ENCODE measurements around the gene OLIG1.

The OLIG1 gene

DNA sequence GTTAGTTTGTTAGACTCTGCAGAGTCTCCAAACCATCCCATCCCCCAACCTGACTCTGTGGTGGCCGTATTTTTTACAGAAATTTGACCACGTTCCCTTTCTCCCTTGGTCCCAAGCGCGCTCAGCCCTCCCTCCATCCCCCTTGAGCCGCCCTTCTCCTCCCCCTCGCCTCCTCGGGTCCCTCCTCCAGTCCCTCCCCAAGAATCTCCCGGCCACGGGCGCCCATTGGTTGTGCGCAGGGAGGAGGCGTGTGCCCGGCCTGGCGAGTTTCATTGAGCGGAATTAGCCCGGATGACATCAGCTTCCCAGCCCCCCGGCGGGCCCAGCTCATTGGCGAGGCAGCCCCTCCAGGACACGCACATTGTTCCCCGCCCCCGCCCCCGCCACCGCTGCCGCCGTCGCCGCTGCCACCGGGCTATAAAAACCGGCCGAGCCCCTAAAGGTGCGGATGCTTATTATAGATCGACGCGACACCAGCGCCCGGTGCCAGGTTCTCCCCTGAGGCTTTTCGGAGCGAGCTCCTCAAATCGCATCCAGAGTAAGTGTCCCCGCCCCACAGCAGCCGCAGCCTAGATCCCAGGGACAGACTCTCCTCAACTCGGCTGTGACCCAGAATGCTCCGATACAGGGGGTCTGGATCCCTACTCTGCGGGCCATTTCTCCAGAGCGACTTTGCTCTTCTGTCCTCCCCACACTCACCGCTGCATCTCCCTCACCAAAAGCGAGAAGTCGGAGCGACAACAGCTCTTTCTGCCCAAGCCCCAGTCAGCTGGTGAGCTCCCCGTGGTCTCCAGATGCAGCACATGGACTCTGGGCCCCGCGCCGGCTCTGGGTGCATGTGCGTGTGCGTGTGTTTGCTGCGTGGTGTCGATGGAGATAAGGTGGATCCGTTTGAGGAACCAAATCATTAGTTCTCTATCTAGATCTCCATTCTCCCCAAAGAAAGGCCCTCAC lies 44.2 kb upstream of the OLIG1 start, which contains the start of gene OLIG2:
Gene OLIG2, plus strand, starts transcription at position 447 of the 954 bp plus-strand sequence. CDS start 928 bp downstream, outside the sequence.
- Histone ChIP-seq H3K9me3 (ENCODE audit: insufficient read depth, low read depth, low read length) (no peaks in the 10 kb centered on the region), H2AFZ (ENCODE audit: low read length) (no peak within 1 kb of the TSS), H4K20me1 (ENCODE audit: insufficient read depth, low read length, poor library complexity, severe bottlenecking) (no peaks in the 10 kb centered on the region), H3K4me1 (ENCODE audit: insufficient read depth, low read length, poor library complexity, severe bottlenecking) (peaks cover 8% of the 10 kb centered on the region), H3K9ac (ENCODE audit: low read depth, low read length, poor library complexity, severe bottlenecking) (no peak within 1 kb of the TSS), H3K27me3 (ENCODE audit: insufficient read depth, low read length, poor library complexity, severe bottlenecking) (no peaks in the 10 kb centered on the region), H3K36me3 (ENCODE audit: insufficient read depth, low read length) (no peaks in the 10 kb centered on the region), H3K4me3 (ENCODE audit: low read length, poor library complexity, severe bottlenecking) (no peak within 1 kb of the TSS), H3K4me2 (ENCODE audit: low read depth, low read length, poor library complexity, severe bottlenecking) (no peak within 1 kb of the TSS), H3K9me2 (replicated peaks; ENCODE audit: low read depth, low read length) (no peaks in the 10 kb centered on the region), H3F3A (ENCODE audit: low read depth) (no peaks in the 10 kb centered on the region), H3K79me2 (ENCODE audit: insufficient read depth, low read length) (no peaks in the 10 kb centered on the region)
- no peak for TF ChIP-seq CTCF (conservative IDR thresholded peaks at IDR 0.05; ENCODE audit: low read length)

GRCh38 chr21:33026443-33026858 lies 43.5 kb upstream of the OLIG1 start:
- Histone ChIP-seq H2AFZ (ENCODE audit: low read length) (no peak overlapping the region), H3K27me3 (ENCODE audit: insufficient read depth, low read length, poor library complexity, severe bottlenecking) (no peaks in the 10 kb centered on the region), H3K9me2 (replicated peaks; ENCODE audit: low read depth, low read length) (no peaks in the 10 kb centered on the region), H3K9me3 (ENCODE audit: insufficient read depth, low read depth, low read length) (no peaks in the 10 kb centered on the region), H3F3A (ENCODE audit: low read depth) (no peaks in the 10 kb centered on the region), H4K20me1 (ENCODE audit: insufficient read depth, low read length, poor library complexity, severe bottlenecking) (no peaks in the 10 kb centered on the region), H3K4me1 (ENCODE audit: insufficient read depth, low read length, poor library complexity, severe bottlenecking) (peaks cover 15% of the 10 kb centered on the region), H3K4me3 (ENCODE audit: low read length, poor library complexity, severe bottlenecking) (no peak overlapping the region), H3K4me2 (ENCODE audit: low read depth, low read length, poor library complexity, severe bottlenecking) (no peak overlapping the region), H3K9ac (ENCODE audit: low read depth, low read length, poor library complexity, severe bottlenecking) (no peak overlapping the region), H3K79me2 (ENCODE audit: insufficient read depth, low read length) (no peaks in the 10 kb centered on the region), H3K36me3 (ENCODE audit: insufficient read depth, low read length) (no peaks in the 10 kb centered on the region)
- TF ChIP-seq CTCF (conservative IDR thresholded peaks at IDR 0.05; ENCODE audit: low read length) (no peak), EZH2phosphoT487 (IDR thresholded peaks at IDR 0.05; ENCODE audit: borderline replicate concordance) (no peak)

- H3K9me3 ChIP-seq (ENCODE audit: insufficient read depth, low read depth, low read length): no peaks in the 10 kb centered on the region
- TF ChIP-seq CTCF (conservative IDR thresholded peaks at IDR 0.05; ENCODE audit: low read length) (no peak), EZH2phosphoT487 (IDR thresholded peaks at IDR 0.05; ENCODE audit: borderline replicate concordance) (no peak)
- no peaks in the 10 kb centered on the region for H3K79me2 ChIP-seq (ENCODE audit: insufficient read depth, low read length)
- no peaks in the 10 kb centered on the region for H3K9me2 ChIP-seq (replicated peaks; ENCODE audit: low read depth, low read length)
- H3K9ac ChIP-seq (ENCODE audit: low read depth, low read length, poor library complexity, severe bottlenecking): no peak overlapping the region
- no peaks in the 10 kb centered on the region for H3K27me3 ChIP-seq (ENCODE audit: insufficient read depth, low read length, poor library complexity, severe bottlenecking)
- no peaks in the 10 kb centered on the region for H3F3A ChIP-seq (ENCODE audit: low read depth)
- no peaks in the 10 kb centered on the region for H4K20me1 ChIP-seq (ENCODE audit: insufficient read depth, low read length, poor library complexity, severe bottlenecking)
- no peak overlapping the region for H3K4me2 ChIP-seq (ENCODE audit: low read depth, low read length, poor library complexity, severe bottlenecking)
- H2AFZ ChIP-seq (ENCODE audit: low read length): no peak overlapping the region
- H3K4me3 ChIP-seq (ENCODE audit: low read length, poor library complexity, severe bottlenecking): no peak overlapping the region
- peaks cover 18% of the 10 kb centered on the region for H3K4me1 ChIP-seq (ENCODE audit: insufficient read depth, low read length, poor library complexity, severe bottlenecking)
- H3K36me3 ChIP-seq (ENCODE audit: insufficient read depth, low read length): no peaks in the 10 kb centered on the region
Measured at GRCh38 chr21:33026878-33027400, 43.0 kb upstream of the OLIG1 start.

Data from Loucy (cell line).